HEK293 (cell line): Measurements from ENCODE around the gene RIN1.
A peak's percentile ranks its signal among the peaks of the same experiment; 100 is the strongest.

ENCODE experiments used
- CTCF ChIA-PET: fragments of 350-600 bp; formaldehyde crosslinking; extraction: SDS; loops from one replicate; lab custom pipeline; 2021; ENCODE audit warnings: antibody characterized with exemption; lab: Yijun Ruan, JAX
- POLR2A ChIA-PET: fragments of 300-600 bp; formaldehyde crosslinking; extraction: SDS; loops from one replicate; lab custom pipeline; 2020; ENCODE audit warnings: antibody characterized with exemption, inconsistent platforms; lab: Yijun Ruan, JAX
- H3K27ac ChIP-seq: fragments of 200-500 bp; sonication (Bioruptor generic); 2 replicates; pipeline ENCODE4 v1.5.1; 2014; ENCODE audit warnings: low read depth, low read length, control low read depth, inconsistent platforms; ENCODE audit errors: extremely low read depth
- H3K36me3 ChIP-seq, 2 experiments: fragments of 200-500 bp in 1 of 2; sonication (Bioruptor generic) in 1 of 2; 1 replicate in 1 of 2; 2 replicates in 1 of 2; pipeline ENCODE4 v1.5.1; 2014 to 2017; ENCODE audit warnings: inconsistent platforms in 2 of 2, low read length in 2 of 2; ENCODE audit not compliant: control insufficient read depth in 2 of 2, insufficient read depth in 1 of 2
- H3K4me1 ChIP-seq: fragments of 200-500 bp; sonication (Bioruptor generic); 2 replicates; pipeline ENCODE4 v1.5.1; 2014; ENCODE audit warnings: mild to moderate bottlenecking, low read length, inconsistent platforms; ENCODE audit not compliant: control insufficient read depth, insufficient read depth
- H3K4me3 ChIP-seq: 2 replicates; pipeline ENCODE4 v1.5.1; 2011; ENCODE audit warnings: low read depth, mild to moderate bottlenecking, control low read depth, low read length, moderate library complexity
- H3K9me3 ChIP-seq: fragments of 200-500 bp; sonication (Bioruptor generic); 2 replicates; pipeline ENCODE4 v1.5.1; 2014; ENCODE audit warnings: low read depth, low read length, inconsistent platforms; ENCODE audit not compliant: control insufficient read depth, insufficient read depth
- FEZF1 ChIP-seq: fragments of 450-650 bp; formaldehyde crosslinking; IDR thresholded peaks from 2 replicates; pipeline ENCODE4 v1.5.1; 2016; ENCODE audit warnings: missing biosample characterization, missing genetic modification characterization
- GLI4 ChIP-seq: fragments of 450-650 bp; formaldehyde crosslinking; IDR thresholded peaks from 2 replicates; pipeline ENCODE4 v1.5.1; 2016; ENCODE audit warnings: missing biosample characterization, missing genetic modification characterization
- GLIS1 ChIP-seq: fragments of 450-650 bp; formaldehyde crosslinking; IDR thresholded peaks from 2 replicates; pipeline ENCODE4 v1.5.1; 2016; ENCODE audit warnings: missing biosample characterization, missing genetic modification characterization
- GLIS2 ChIP-seq: fragments of 450-650 bp; formaldehyde crosslinking; IDR thresholded peaks from 2 replicates; pipeline ENCODE4 v1.5.1; 2016; ENCODE audit warnings: missing biosample characterization, missing genetic modification characterization
- KLF7 ChIP-seq: fragments of 450-650 bp; formaldehyde crosslinking; IDR thresholded peaks from 2 replicates; pipeline ENCODE4 v1.5.1; 2016; ENCODE audit warnings: missing biosample characterization, missing genetic modification characterization, borderline replicate concordance
- MYNN ChIP-seq: fragments of 450-650 bp; formaldehyde crosslinking; IDR thresholded peaks from 2 replicates; pipeline ENCODE4 v1.5.1; 2016; ENCODE audit warnings: missing biosample characterization, missing genetic modification characterization, borderline replicate concordance
- SALL2 ChIP-seq: fragments of 450-650 bp; formaldehyde crosslinking; IDR thresholded peaks from 2 replicates; pipeline ENCODE4 v1.5.0; 2017; ENCODE audit warnings: missing biosample characterization, mild to moderate bottlenecking, missing genetic modification characterization, borderline replicate concordance
- SP2 ChIP-seq: fragments of 450-650 bp; formaldehyde crosslinking; IDR thresholded peaks from 2 replicates; pipeline ENCODE4 v1.5.1; 2016; ENCODE audit warnings: missing biosample characterization, missing genetic modification characterization
- ZBTB17 ChIP-seq: fragments of 450-650 bp; formaldehyde crosslinking; IDR thresholded peaks from 2 replicates; pipeline ENCODE4 v1.5.1; 2016; ENCODE audit warnings: missing biosample characterization, missing genetic modification characterization
- ZNF133 ChIP-seq: fragments of 450-650 bp; formaldehyde crosslinking; IDR thresholded peaks from 2 replicates; pipeline ENCODE4 v1.5.1; 2016; ENCODE audit warnings: missing biosample characterization, missing genetic modification characterization
- ZNF140 ChIP-seq: fragments of 450-650 bp; formaldehyde crosslinking; IDR thresholded peaks from 2 replicates; pipeline ENCODE4 v1.5.1; 2016; ENCODE audit warnings: missing biosample characterization, missing genetic modification characterization
- ZNF148 ChIP-seq: fragments of 450-650 bp; formaldehyde crosslinking; IDR thresholded peaks from 2 replicates; pipeline ENCODE4 v1.5.0; 2017; ENCODE audit warnings: missing biosample characterization, missing genetic modification characterization, borderline replicate concordance
- ZNF18 ChIP-seq: fragments of 450-650 bp; formaldehyde crosslinking; IDR thresholded peaks from 2 replicates; pipeline ENCODE4 v1.5.1; 2016; ENCODE audit warnings: missing biosample characterization, missing genetic modification characterization
- ZNF324 ChIP-seq: fragments of 450-650 bp; formaldehyde crosslinking; IDR thresholded peaks from 2 replicates; pipeline ENCODE4 v1.5.1; 2016; ENCODE audit warnings: missing biosample characterization, missing genetic modification characterization
- ZNF335 ChIP-seq: fragments of 450-650 bp; formaldehyde crosslinking; conservative IDR thresholded peaks from 2 replicates; pipeline ENCODE4 v1.5.1; 2016; ENCODE audit warnings: missing biosample characterization, missing genetic modification characterization
- ZNF350 ChIP-seq: fragments of 450-650 bp; formaldehyde crosslinking; IDR thresholded peaks from 2 replicates; pipeline ENCODE4 v1.5.0; 2017; ENCODE audit warnings: missing biosample characterization, mild to moderate bottlenecking, missing genetic modification characterization
- ZNF398 ChIP-seq: fragments of 450-650 bp; formaldehyde crosslinking; IDR thresholded peaks from 2 replicates; pipeline ENCODE4 v1.5.1; 2017; ENCODE audit warnings: missing biosample characterization, missing genetic modification characterization
- ZNF404 ChIP-seq: fragments of 450-650 bp; formaldehyde crosslinking; IDR thresholded peaks from 2 replicates; pipeline ENCODE4 v1.5.1; 2017; ENCODE audit warnings: missing biosample characterization, missing genetic modification characterization
- ZNF426 ChIP-seq: fragments of 450-650 bp; formaldehyde crosslinking; IDR thresholded peaks from 2 replicates; pipeline ENCODE4 v1.5.1; 2017; ENCODE audit warnings: missing biosample characterization, missing genetic modification characterization, mild to moderate bottlenecking, inconsistent platforms, moderate library complexity
- ZNF529 ChIP-seq: fragments of 450-650 bp; formaldehyde crosslinking; IDR thresholded peaks from 2 replicates; pipeline ENCODE4 v1.5.1; 2017; ENCODE audit warnings: missing genetic modification characterization, missing biosample characterization; ENCODE audit not compliant: insufficient replicate concordance
- ZNF585B ChIP-seq: fragments of 450-650 bp; formaldehyde crosslinking; IDR thresholded peaks from 2 replicates; pipeline ENCODE4 v1.5.1; 2016; ENCODE audit warnings: missing biosample characterization, missing genetic modification characterization
- ZNF596 ChIP-seq: fragments of 450-650 bp; IDR thresholded peaks from 2 replicates; pipeline ENCODE4 v1.5.0; 2018; ENCODE audit warnings: missing biosample characterization, mild to moderate bottlenecking, missing genetic modification characterization, moderate library complexity
- ZNF629 ChIP-seq: fragments of 450-650 bp; formaldehyde crosslinking; IDR thresholded peaks from 2 replicates; pipeline ENCODE4 v1.5.1; 2017; ENCODE audit warnings: missing biosample characterization, missing genetic modification characterization
- ZNF76 ChIP-seq: fragments of 450-650 bp; formaldehyde crosslinking; IDR thresholded peaks from 2 replicates; pipeline ENCODE4; 2016; ENCODE audit warnings: low read depth, missing biosample characterization, missing genetic modification characterization, borderline replicate concordance
- TF ChIP-seq, protein P1 (sequence below): fragments of 450-650 bp; formaldehyde crosslinking; IDR thresholded peaks from 2 replicates; pipeline ENCODE4 v1.5.1; 2016; ENCODE audit warnings: missing biosample characterization, missing genetic modification characterization

RIN1 gene

GRCh38 chr11:66283461-66284105 lies 52.7 kb downstream of the RIN1 start:
- no peak overlapping the region for H3K4me3 ChIP-seq
- TF ChIP-seq ZNF148 (no peak), GLIS1 (tag by site-specific recombination) (peak; percentile 47; the same call in 1 of the 2 replicates), GLIS2 (tag by site-specific recombination) (peak; percentile 26; the same call in 1 of the 2 replicates)
- TF ChIP-seq, all 188 proteins: peak for 2
- H3K27ac ChIP-seq = no peak overlapping the region
- no peaks in the 10 kb centered on the region for H3K4me1 ChIP-seq
- no peaks in the 10 kb centered on the region for H3K9me3 ChIP-seq
- peaks cover 0 to 31% of the 10 kb centered on the region in 2 experiments; a peak in 1 of 3 replicates for H3K36me3 ChIP-seq
- ChIA-PET POLR2A (interaction anchor here (0.6 to 1.3 kb wide), 5 partner anchors 12 to 770 kb away, joined by 3 to 8 read pairs (median 4); no protein-coding TSS in a partner anchor), CTCF (interaction anchor here (0.6 to 3.8 kb wide), 11 partner anchors 13 to 141 kb away, joined by 3 to 24 read pairs (median 4); no protein-coding TSS in a partner anchor)

- no peaks in the 10 kb centered on the region for H3K9me3 ChIP-seq
- POLR2A ChIA-PET = interaction anchor here (0.6 to 1.6 kb wide), 4 partner anchors 8 to 771 kb away, joined by 4 to 8 read pairs (median 4); partner anchors contain the start of gene RAB1B
- H3K4me3 ChIP-seq = no peak overlapping the region
- H3K27ac ChIP-seq = no peak overlapping the region
- H3K36me3 ChIP-seq = peaks cover 0 to 31% of the 10 kb centered on the region in 2 experiments; a peak in 1 of 3 replicates
- no peaks in the 10 kb centered on the region for H3K4me1 ChIP-seq
- CTCF ChIA-PET = interaction anchor here (0.6 to 3.8 kb wide), 15 partner anchors 12 to 525 kb away, joined by 3 to 24 read pairs (median 4); partner anchors contain the start of gene RAB1B
- no peak for TF ChIP-seq ZNF398 (tag by site-specific recombination)
- TF ChIP-seq ZNF350 (tag by site-specific recombination) = no peak
- TF ChIP-seq ZNF426 (tag by site-specific recombination) = no peak
- TF ChIP-seq SP2 (tag by site-specific recombination) = peak; percentile 23; the same call in 1 of the 2 replicates
- no peak for TF ChIP-seq ZNF596
- no peak for TF ChIP-seq GLI4 (tag by site-specific recombination)
- 0 out of 2 replicates have a peak, but pooled peaks have one; percentile 23 for TF ChIP-seq ZNF324 (tag by site-specific recombination)
- TF ChIP-seq ZBTB17 (tag by site-specific recombination) = peak; percentile 58; the same call in 1 of the 2 replicates
- TF ChIP-seq ZNF133 (tag by site-specific recombination) = no peak
- no peak for TF ChIP-seq KLF7 (tag by site-specific recombination)
- no peak for TF ChIP-seq FEZF1
- TF ChIP-seq ZNF76 (tag by site-specific recombination) = no peak
- TF ChIP-seq ZNF18 (tag by site-specific recombination) = no peak
- TF ChIP-seq MYNN (tag by site-specific recombination) = peak; percentile 99
- TF ChIP-seq ZNF140 (tag by site-specific recombination) = no peak
- TF ChIP-seq ZNF529 = no peak
- no peak for TF ChIP-seq ZNF585B (tag by site-specific recombination)
- TF ChIP-seq ZNF629 = peak; percentile 24; the same call in 1 of the 2 replicates
- no peak for TF ChIP-seq SALL2 (tag by site-specific recombination)
- TF ChIP-seq, protein P1, sequence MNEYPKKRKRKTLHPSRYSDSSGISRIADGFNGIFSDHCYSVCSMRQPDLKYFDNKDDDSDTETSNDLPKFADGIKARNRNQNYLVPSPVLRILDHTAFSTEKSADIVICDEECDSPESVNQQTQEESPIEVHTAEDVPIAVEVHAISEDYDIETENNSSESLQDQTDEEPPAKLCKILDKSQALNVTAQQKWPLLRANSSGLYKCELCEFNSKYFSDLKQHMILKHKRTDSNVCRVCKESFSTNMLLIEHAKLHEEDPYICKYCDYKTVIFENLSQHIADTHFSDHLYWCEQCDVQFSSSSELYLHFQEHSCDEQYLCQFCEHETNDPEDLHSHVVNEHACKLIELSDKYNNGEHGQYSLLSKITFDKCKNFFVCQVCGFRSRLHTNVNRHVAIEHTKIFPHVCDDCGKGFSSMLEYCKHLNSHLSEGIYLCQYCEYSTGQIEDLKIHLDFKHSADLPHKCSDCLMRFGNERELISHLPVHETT = no peak
- no peak for TF ChIP-seq ZNF404 (tag by site-specific recombination)
- TF ChIP-seq ZNF335 (tag by site-specific recombination) = no peak
These were observed 53.5 kb downstream of the RIN1 start for GRCh38 chr11:66282468-66283455.
